SK-N-SH (cell line): ENCODE data around the gene RGS17. TPM values are rescaled to one million over a fixed set of nuclear protein-coding genes. Genes with fewer than 3 reads are reported as not detected.

Experiments
- CTCF ChIA-PET: fragments of 300-600, 350-600 bp; formaldehyde crosslinking; extraction: SDS; loops from one replicate; lab custom pipeline; 2021; lab: Yijun Ruan, JAX
- POLR2A ChIA-PET: fragments of 350-600 bp; sonication (Branson Sonifier 250); formaldehyde crosslinking; extraction: SDS; loops from one replicate; lab custom pipeline; 2020; ENCODE audit warnings: antibody characterized with exemption, inconsistent platforms; lab: Yijun Ruan, JAX
- DNase-seq: peaks from one replicate; pipeline ENCODE4 v3.0.0; 2012
- H2AFZ ChIP-seq: fragments of 200-600 bp; sonication (generic); 2 replicates; pipeline ENCODE4 v1.8.1; 2016; ENCODE audit warnings: antibody characterized with exemption, mild to moderate bottlenecking, low read depth
- H3F3A ChIP-seq: fragments of 200-600 bp; sonication (generic); replicated peaks from 2 replicates; pipeline ENCODE3; 2016; ENCODE audit warnings: antibody characterized with exemption, mild to moderate bottlenecking; ENCODE audit not compliant: insufficient read depth
- H3K27ac ChIP-seq, 2 experiments: fragments of 200-500 bp in 1 of 2; fragments of 200-600 bp in 1 of 2; sonication (Bioruptor generic) in 1 of 2; sonication (generic), shearing (Covaris generic) in 1 of 2; 2 replicates each; pipeline versions ENCODE4 v1.5.1 to v1.6.1; 2014 to 2016; ENCODE audit warnings: low read depth in 2 of 2, inconsistent platforms in 1 of 2, low read length in 1 of 2, mild to moderate bottlenecking in 1 of 2, mixed read lengths in 1 of 2
- H3K27me3 ChIP-seq: fragments of 200-600 bp; sonication (generic), shearing (Covaris generic); 2 replicates; pipeline ENCODE4 v1.6.1; 2016; ENCODE audit warnings: mixed run types; ENCODE audit not compliant: insufficient read depth
- H3K36me3 ChIP-seq, 2 experiments: fragments of 200-500 bp in 1 of 2; fragments of 200-600 bp in 1 of 2; sonication (Bioruptor generic) in 1 of 2; sonication (generic) in 1 of 2; replicated peaks in 1 of 2; 2 replicates each; pipeline versions ENCODE3 to v1.5.1; 2014 to 2016; ENCODE audit warnings: low read length in 1 of 2, mild to moderate bottlenecking in 1 of 2; ENCODE audit not compliant: insufficient read depth in 2 of 2, control insufficient read depth in 1 of 2
- H3K4me1 ChIP-seq, 2 experiments: fragments of 200-500 bp in 1 of 2; fragments of 200-600 bp in 1 of 2; sonication (Bioruptor generic) in 1 of 2; sonication (generic), shearing (Covaris generic) in 1 of 2; 2 replicates each; pipeline versions ENCODE4 v1.5.1 to v1.6.1; 2014 to 2016; ENCODE audit warnings: low read depth in 1 of 2, low read length in 1 of 2, mixed run types in 1 of 2; ENCODE audit not compliant: insufficient read depth in 2 of 2, control insufficient read depth in 1 of 2
- H3K4me2 ChIP-seq: fragments of 200-600 bp; sonication (generic), shearing (Covaris generic); 2 replicates; pipeline ENCODE4 v1.6.1; 2017; ENCODE audit warnings: mixed run types
- H3K4me3 ChIP-seq, 2 experiments: fragments of 200-500 bp in 1 of 2; fragments of 200-600 bp in 1 of 2; sonication (Bioruptor generic) in 1 of 2; sonication (generic), shearing (Covaris generic) in 1 of 2; 2 replicates each; pipeline versions ENCODE4 v1.5.1 to v1.8.1; 2014 to 2016; ENCODE audit warnings: low read depth in 2 of 2, inconsistent platforms in 1 of 2, low read length in 1 of 2, mild to moderate bottlenecking in 1 of 2, mixed read lengths in 1 of 2, moderate library complexity in 1 of 2
- H3K79me2 ChIP-seq: fragments of 200-600 bp; sonication (generic); 2 replicates; pipeline ENCODE4 v1.8.1; 2017; ENCODE audit warnings: mild to moderate bottlenecking; ENCODE audit not compliant: insufficient read depth
- H3K9ac ChIP-seq: fragments of 200-600 bp; sonication (generic); 2 replicates; pipeline ENCODE4 v1.6.1; 2017; ENCODE audit warnings: mixed run types
- H3K9me2 ChIP-seq: fragments of 200-600 bp; sonication (generic); 2 replicates; pipeline ENCODE4 v1.6.1; 2017; ENCODE audit warnings: mixed run types
- H3K9me3 ChIP-seq: fragments of 200-600 bp; sonication (generic); 2 replicates; pipeline ENCODE4 v1.6.1; 2017; ENCODE audit warnings: mixed run types, mild to moderate bottlenecking, moderate library complexity
- H4K20me1 ChIP-seq: fragments of 200-600 bp; sonication (generic); 2 replicates; pipeline ENCODE4 v1.6.1; 2017; ENCODE audit warnings: mild to moderate bottlenecking, mixed run types; ENCODE audit not compliant: insufficient read depth
- EP300 ChIP-seq, 2 experiments: IDR thresholded peaks; 2 replicates each; pipeline versions ENCODE4 v1.4.0 to v1.6.1; 2012; ENCODE audit warnings: borderline replicate concordance in 1 of 2, low read depth in 1 of 2, low read length in 1 of 2
- EZH2phosphoT487 ChIP-seq: fragments of 200-600 bp; sonication (generic); IDR thresholded peaks from 2 replicates; pipeline ENCODE4 v1.6.1; 2017; ENCODE audit warnings: low read depth, mixed run types, mild to moderate bottlenecking, antibody characterized with exemption, moderate library complexity, borderline replicate concordance
- FOXJ3 ChIP-seq: sonication (generic); formaldehyde crosslinking; IDR thresholded peaks from 2 replicates; pipeline ENCODE4 v1.5.1; 2020; ENCODE audit warnings: mild to moderate bottlenecking, missing genetic modification reagents
- FOXM1 ChIP-seq: IDR thresholded peaks from 2 replicates; pipeline ENCODE4 v1.4.0; 2012; ENCODE audit warnings: low read depth, mild to moderate bottlenecking
- GABPA ChIP-seq: IDR thresholded peaks from 2 replicates; pipeline ENCODE4 v1.4.0; 2012; ENCODE audit warnings: low read depth, mild to moderate bottlenecking
- IRF3 ChIP-seq: fragments of 150-350 bp; IDR thresholded peaks from 2 replicates; pipeline ENCODE4 v1.6.1; 2016; ENCODE audit warnings: mild to moderate bottlenecking, low read depth, low read length
- JUND ChIP-seq: IDR thresholded peaks from 2 replicates; pipeline ENCODE4 v1.4.0; 2012
- MAX ChIP-seq: IDR thresholded peaks from 2 replicates; pipeline ENCODE4 v1.4.0; 2012; ENCODE audit warnings: low read depth
- MEF2A ChIP-seq: IDR thresholded peaks from 2 replicates; pipeline ENCODE4 v1.4.0; 2012; ENCODE audit warnings: low read depth, borderline replicate concordance
- MXI1 ChIP-seq: IDR thresholded peaks from 2 replicates; pipeline ENCODE4 v1.6.1; 2012; ENCODE audit warnings: mild to moderate bottlenecking, low read depth, low read length, improper control_type of control experiment
- NRF1 ChIP-seq: IDR thresholded peaks from 2 replicates; pipeline ENCODE4 v1.6.1; 2012; ENCODE audit warnings: low read depth, mild to moderate bottlenecking, low read length
- PBX3 ChIP-seq: IDR thresholded peaks from 2 replicates; pipeline ENCODE4; 2012
- POLR2AphosphoS5 ChIP-seq: IDR thresholded peaks from 2 replicates; pipeline ENCODE4 v1.6.1; 2012; ENCODE audit warnings: low read depth, low read length
- RAD21 ChIP-seq: IDR thresholded peaks from 2 replicates; pipeline ENCODE4 v1.6.1; 2012; ENCODE audit warnings: mild to moderate bottlenecking, low read length
- REST ChIP-seq: IDR thresholded peaks from 2 replicates; pipeline ENCODE4 v1.6.1; 2012; ENCODE audit warnings: mild to moderate bottlenecking, low read depth, low read length, moderate library complexity
- RFX5 ChIP-seq: IDR thresholded peaks from 2 replicates; pipeline ENCODE4 v1.6.1; 2012; ENCODE audit warnings: mild to moderate bottlenecking, improper control_type of control experiment, low read length
- SIN3A ChIP-seq: IDR thresholded peaks from 2 replicates; pipeline ENCODE4 v1.6.1; 2012; ENCODE audit warnings: low read depth, mild to moderate bottlenecking, low read length, moderate library complexity, borderline replicate concordance
- SMC3 ChIP-seq: IDR thresholded peaks from 2 replicates; pipeline ENCODE4 v1.6.1; 2012; ENCODE audit warnings: low read depth, low read length, improper control_type of control experiment
- TAF1 ChIP-seq: IDR thresholded peaks from 2 replicates; pipeline ENCODE4 v1.6.1; 2012; ENCODE audit warnings: low read depth, mild to moderate bottlenecking, low read length, moderate library complexity, borderline replicate concordance
- TEAD4 ChIP-seq: IDR thresholded peaks from 2 replicates; pipeline ENCODE4 v1.4.0; 2012; ENCODE audit warnings: mild to moderate bottlenecking, borderline replicate concordance; ENCODE audit not compliant: insufficient read depth
- USF1 ChIP-seq: IDR thresholded peaks from 2 replicates; pipeline ENCODE4 v1.4.0; 2012; ENCODE audit warnings: low read depth, borderline replicate concordance
- USF2 ChIP-seq: fragments of 150-350 bp; IDR thresholded peaks from 2 replicates; pipeline ENCODE4 v1.6.1; 2017; ENCODE audit warnings: antibody characterized with exemption, low read length, low read depth, borderline replicate concordance
- ZBTB33 ChIP-seq: IDR thresholded peaks from 2 replicates; pipeline ENCODE4 v1.4.0; 2012; ENCODE audit warnings: low read depth, borderline replicate concordance
- WGBS: methylation state at CpG from one replicate; pipeline ENCODE4 v1.1.6; 2017; ENCODE audit warnings: low lambda C conversion rate; 5-methylcytosine and 5-hydroxymethylcytosine counted together
- polyA plus RNA-seq, 3 experiments: library from polyadenylated mRNA; depleted of rRNA; stranded (reverse); fragments of >200 nt; gene quantifications; 2 replicates each; pipeline ENCODE4 v1.2.3, GENCODE V29; 2012

RGS17 gene
- polyA plus RNA-seq, 1 of the 3 experiments (the other 2 are of a cell fraction): 1.4 TPM

GRCh38 chr6:153031335-153031955 is 99.6 kb downstream of the RGS17 start (continued):
- TF ChIP-seq REST: no peak
- no peak for TF ChIP-seq FOXM1
- TF ChIP-seq MEF2A: no peak
- TF ChIP-seq FOXJ3 (CRISPR knock-in tag): no peak
- no peak for TF ChIP-seq USF2
- TF ChIP-seq ZBTB33: no peak

- ChIA-PET POLR2A (no interaction called here), CTCF (no interaction called here)
- Histone ChIP-seq H3K79me2 (no peaks in the 10 kb centered on the region), H3K4me3 (no peak overlapping the region), H3K9ac (no peak overlapping the region), H3K27me3 (no peaks in the 10 kb centered on the region), H3K4me2 (no peak overlapping the region), H3K4me1 (no peaks in the 10 kb centered on the region; a peak in 1 of 4 replicates), H4K20me1 (no peaks in the 10 kb centered on the region), H3K9me3 (no peaks in the 10 kb centered on the region), H3K27ac (no peak overlapping the region), H2AFZ (no peak overlapping the region), H3F3A (peaks cover 9% of the 10 kb centered on the region), H3K36me3 (no peaks in the 10 kb centered on the region), H3K9me2 (no peaks in the 10 kb centered on the region)
- no peak for DNase-seq
- 92% methylated on average over 4 of the region's 4 CpGs for WGBS
- TF ChIP-seq SMC3 (no peak), USF1 (no peak), EZH2phosphoT487 (no peak), IRF3 (no peak), MXI1 (no peak), TEAD4 (no peak), MAX (no peak), POLR2AphosphoS5 (no peak), RAD21 (no peak), RFX5 (no peak), JUND (no peak), PBX3 (no peak), TAF1 (no peak), NRF1 (no peak), SIN3A (no peak), EP300 (IDR thresholded peaks at IDR 0.05; ENCODE audit: borderline replicate concordance in 1 of 2, low read depth in 1 of 2, low read length in 1 of 2) (no peak), GABPA (no peak), FOXJ3 (CRISPR knock-in tag) (no peak)
Observed at GRCh38 chr6:153028963-153029362, 102.1 kb downstream of the RGS17 start.
